Cardiac fibroblast (primary cell): ENCODE results near the gene LEMD1.

Experiments
- DNase-seq, 2 donors: peaks; one replicate each; pipeline versions ENCODE4 v3.0.0 to v3.0.0-alpha.2; 2010; ENCODE audit warnings: low read depth in 2 of 2
- H3K4me3 ChIP-seq, 2 donors: replicated peaks in 1 of 2; 1 replicate in 1 of 2; 2 replicates in 1 of 2; pipeline ENCODE4 v1.5.1; 2011; ENCODE audit warnings: low read depth in 2 of 2, low read length in 2 of 2, mild to moderate bottlenecking in 2 of 2, moderate library complexity in 1 of 2
- TF ChIP-seq, protein P1 (sequence below): IDR thresholded peaks from one replicate; pipeline ENCODE4 v1.5.1; 2011; ENCODE audit warnings: low read depth, mild to moderate bottlenecking, low read length, inconsistent platforms

LEMD1 gene

GRCh38 chr1:205448540-205449253, 26.8 kb upstream of the LEMD1 start:
- H3K4me3 ChIP-seq, result peak overlapping the region in 1 of 2 donors; percentile 46
- TF ChIP-seq, protein P1, sequence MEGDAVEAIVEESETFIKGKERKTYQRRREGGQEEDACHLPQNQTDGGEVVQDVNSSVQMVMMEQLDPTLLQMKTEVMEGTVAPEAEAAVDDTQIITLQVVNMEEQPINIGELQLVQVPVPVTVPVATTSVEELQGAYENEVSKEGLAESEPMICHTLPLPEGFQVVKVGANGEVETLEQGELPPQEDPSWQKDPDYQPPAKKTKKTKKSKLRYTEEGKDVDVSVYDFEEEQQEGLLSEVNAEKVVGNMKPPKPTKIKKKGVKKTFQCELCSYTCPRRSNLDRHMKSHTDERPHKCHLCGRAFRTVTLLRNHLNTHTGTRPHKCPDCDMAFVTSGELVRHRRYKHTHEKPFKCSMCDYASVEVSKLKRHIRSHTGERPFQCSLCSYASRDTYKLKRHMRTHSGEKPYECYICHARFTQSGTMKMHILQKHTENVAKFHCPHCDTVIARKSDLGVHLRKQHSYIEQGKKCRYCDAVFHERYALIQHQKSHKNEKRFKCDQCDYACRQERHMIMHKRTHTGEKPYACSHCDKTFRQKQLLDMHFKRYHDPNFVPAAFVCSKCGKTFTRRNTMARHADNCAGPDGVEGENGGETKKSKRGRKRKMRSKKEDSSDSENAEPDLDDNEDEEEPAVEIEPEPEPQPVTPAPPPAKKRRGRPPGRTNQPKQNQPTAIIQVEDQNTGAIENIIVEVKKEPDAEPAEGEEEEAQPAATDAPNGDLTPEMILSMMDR, result no peak

GRCh38 chr1:205447457-205448341, 25.8 kb upstream of the LEMD1 start:
- no peak overlapping the region for H3K4me3 ChIP-seq
- TF ChIP-seq, protein P1, result no peak
- peak in 1 of 2 donors; percentile 71 for DNase-seq

More at GRCh38 chr1:205448540-205449253, 26.8 kb upstream of the LEMD1 start:
- DNase-seq, result no peak

- TF ChIP-seq, protein P1, result no peak
- DNase-seq, result peak in 1 of 2 donors; percentile 88
- H3K4me3 ChIP-seq, result no peak overlapping the region
Measured at GRCh38 chr1:205446828-205447227, 25.0 kb upstream of the LEMD1 start.

- no peak for DNase-seq
- H3K4me3 ChIP-seq, result no peak overlapping the region
- TF ChIP-seq, protein P1, result no peak
Measured at GRCh38 chr1:205445646-205445935, 23.7 kb upstream of the LEMD1 start.

GRCh38 chr1:205444931-205445645, 23.2 kb upstream of the LEMD1 start:
- DNase-seq, result peak in 1 of 2 donors; percentile 86
- H3K4me3 ChIP-seq, result peak overlapping the region in 1 of 2 donors; percentile 25
- TF ChIP-seq, protein P1, result no peak

DNA sequence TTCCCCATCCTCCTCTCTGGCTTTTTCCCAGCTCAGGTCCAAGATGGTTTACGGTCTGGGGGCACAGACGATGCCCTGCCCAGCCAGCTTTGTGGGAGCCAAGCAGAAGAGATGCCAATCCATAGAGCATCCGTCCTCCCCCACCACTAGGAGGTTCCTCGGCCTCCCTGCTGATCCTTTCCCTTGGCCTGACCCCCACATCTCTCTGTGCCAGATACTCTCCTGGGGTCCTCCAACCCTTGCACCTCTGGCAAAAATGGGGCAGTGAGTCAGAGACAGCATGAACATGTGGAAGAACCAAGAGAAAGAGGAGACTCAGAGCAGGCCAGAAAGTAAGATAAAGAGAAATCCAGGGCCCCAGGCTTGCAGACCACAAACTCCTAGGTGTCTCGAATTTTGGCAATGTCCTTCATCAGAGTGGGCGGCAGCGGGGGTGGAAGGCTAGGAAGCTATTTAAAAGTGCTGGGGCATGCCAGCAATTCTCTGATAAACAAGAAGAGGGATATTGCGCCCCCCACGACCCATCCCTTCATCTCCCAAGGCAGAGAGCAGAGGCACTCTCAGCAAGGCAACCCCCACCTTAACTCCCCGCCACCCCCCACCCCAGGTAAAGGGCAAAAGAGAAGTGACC, 22.6 kb upstream of the LEMD1 start:
- TF ChIP-seq, protein P1, result no peak
- H3K4me3 ChIP-seq, result peak overlapping the region in 1 of 2 donors; percentile 25
- peak in 1 of 2 donors; percentile 51 for DNase-seq
